GM19468 (cell line): ENCODE results near the gene RRAGB.
"Not testable (repeated sequence)": the region's sequence is repeated elsewhere in the genome, so short reads cannot be mapped to it uniquely, and the experiment has no call there.

Source experiments
- ATAC-seq: cut with Tn5 transposase; IDR thresholded peaks from one replicate; pipeline ENCODE4 v1.9.1; 2021; ENCODE audit warnings: mild to moderate bottlenecking, moderate library complexity, moderate number of reproducible peaks; ENCODE audit not compliant: unreplicated experiment; ENCODE audit errors: extremely low read depth

The RRAGB gene

DNA sequence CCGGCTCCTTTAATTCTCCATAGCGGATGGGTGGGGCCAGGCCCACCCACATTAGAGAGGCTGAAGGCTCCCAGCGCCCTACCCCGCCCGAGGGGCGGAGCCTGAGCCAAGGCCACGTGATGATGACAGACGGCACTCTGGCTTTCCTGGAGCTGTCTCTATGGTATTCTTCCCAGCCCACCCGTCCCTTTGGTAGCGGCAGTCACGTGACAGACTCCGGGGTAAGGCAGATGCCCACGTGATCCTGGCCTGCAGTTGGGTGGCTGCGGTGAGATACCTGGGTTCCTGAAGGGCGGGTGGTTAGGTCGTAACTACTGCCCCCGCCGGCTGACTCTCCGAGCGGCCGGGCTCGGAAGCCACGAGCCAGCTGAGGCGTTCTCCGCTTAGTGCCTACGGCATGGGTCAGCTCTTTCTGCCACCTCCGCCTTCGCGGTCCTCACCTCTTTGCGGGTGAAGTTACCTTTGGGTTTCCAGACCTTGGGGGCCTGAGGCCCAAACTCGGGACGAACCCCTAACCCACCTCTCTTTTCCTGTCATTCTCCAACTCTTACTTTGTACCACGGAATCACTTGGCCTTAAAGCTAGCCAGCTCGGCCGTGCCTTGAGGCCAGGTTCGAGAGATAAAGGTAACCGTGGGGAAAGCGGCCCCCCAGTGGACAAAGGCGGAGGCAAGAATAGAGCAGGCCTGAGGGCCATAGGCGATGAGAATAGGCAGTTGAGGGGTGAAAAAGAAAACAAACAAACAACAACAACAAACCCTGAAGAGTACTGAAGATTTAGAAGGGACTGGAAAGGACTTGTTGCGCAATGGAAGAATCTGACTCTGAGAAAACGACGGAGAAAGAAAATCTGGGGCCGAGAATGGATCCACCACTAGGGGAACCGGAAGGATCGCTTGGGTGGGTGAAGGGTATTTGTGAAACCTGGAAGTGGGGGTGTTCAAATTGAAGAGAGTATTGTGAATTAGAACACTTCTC lies at the start of gene RRAGB:
TSS of gene RRAGB (plus strand) at position 229 of the 977 bp plus-strand sequence. CDS start at position 808, 579 bp downstream.
- peak; percentile 92 for ATAC-seq

DNA sequence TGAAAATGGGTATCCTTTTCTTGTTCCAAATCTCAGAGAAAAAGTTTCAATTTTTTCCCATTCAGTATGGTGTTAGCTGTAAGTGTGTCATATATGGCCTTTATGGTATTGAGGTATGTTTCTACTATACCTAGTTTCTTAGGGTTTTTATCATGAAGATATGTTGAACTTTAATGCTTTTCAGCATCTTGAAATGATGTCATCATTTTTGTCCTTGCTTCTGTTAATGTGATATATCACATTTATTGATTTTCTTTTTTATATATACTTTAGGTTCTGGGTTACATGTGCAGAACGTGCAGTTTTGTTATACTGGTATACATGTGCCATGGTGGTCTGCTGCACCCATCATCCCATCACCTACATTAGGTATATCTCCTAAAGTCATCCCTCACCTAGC lies 49.5 kb upstream of the RRAGB start:
- ATAC-seq, result no peak

- not testable (repeated sequence) for ATAC-seq
These were observed 29.0 kb upstream of the RRAGB start for GRCh38 chrX:55688579-55688978.

DNA sequence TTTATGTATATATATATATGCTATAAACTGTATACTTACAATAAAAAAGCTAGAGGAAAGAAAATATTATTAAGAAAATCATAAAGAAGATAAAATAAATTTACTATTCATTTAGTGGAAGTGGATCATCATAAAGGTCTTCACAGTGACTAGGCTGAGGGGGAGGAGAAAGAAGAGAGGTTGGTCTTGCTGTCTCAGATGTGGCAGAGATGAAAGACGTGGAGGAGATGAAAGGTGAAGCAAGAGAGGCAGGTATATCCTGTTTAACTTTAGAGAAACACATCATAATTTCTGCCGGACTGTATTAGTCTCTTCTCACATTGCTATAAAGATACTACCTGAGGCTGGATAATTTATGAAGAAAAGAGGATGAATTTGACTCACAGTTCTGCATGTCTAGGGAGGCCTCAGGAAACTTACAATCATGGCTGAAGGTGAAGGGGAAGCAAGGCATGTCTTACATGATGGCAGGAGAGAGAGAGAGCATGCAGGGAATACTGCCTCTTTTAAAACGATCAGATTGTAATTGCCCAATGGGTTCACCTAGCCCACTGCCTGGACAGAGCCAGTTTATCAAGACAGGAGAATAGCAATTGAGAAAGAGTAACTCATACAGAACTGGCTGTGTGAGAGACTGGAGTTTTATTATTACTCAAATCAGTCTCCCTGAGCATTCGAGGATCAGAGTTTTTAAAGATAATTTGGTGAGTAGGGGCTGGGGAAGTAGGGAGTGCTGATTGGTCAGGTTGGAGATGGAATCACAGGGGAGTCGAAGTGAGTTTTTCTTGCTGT lies 22.1 kb upstream of the RRAGB start:
- ATAC-seq, result no peak

- no peak for ATAC-seq
These were observed 20.2 kb upstream of the RRAGB start for GRCh38 chrX:55697381-55697780.

- no peak for ATAC-seq
These were observed 14.9 kb upstream of the RRAGB start for GRCh38 chrX:55702671-55703070.

DNA sequence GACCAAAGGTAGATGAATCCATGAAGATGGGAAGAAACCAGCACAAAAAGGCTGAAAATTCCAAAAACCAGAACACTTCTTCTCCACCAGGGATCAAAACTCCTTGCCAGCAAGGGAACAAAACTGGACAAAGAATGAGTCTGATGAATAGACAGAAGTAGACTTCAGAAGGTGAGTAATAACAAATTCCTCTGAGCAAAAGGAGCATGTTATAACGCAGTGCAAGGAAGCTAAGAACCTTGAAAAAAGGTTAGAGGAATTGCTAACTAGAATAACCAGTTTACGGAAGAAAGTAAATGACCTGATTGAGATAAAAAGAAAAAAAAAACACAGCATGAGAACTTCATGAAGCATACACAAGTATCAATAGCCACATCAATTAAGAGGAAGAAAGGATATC lies 14.1 kb upstream of the RRAGB start:
- ATAC-seq, result not testable (repeated sequence)

- not testable (repeated sequence) for ATAC-seq
These were observed 12.5 kb upstream of the RRAGB start for GRCh38 chrX:55705066-55705465.

DNA sequence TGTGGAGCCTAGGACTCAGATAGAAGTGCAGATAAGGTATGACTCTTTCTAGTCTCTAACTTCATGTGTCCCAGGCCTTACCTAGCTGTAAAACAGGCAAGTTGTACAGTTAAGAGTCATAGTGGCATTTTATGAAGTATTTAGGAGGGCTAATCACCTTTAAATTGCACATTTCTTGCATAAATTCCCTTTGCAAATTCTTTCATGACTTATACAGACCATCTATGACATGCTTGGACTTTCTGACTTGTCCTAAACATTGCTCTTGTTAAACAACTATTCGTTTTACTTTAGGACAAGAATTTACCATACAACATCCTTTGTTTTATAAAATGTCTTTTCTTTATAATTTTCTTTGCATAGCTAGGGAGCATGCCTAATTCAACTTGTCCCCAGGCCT lies 7.8 kb upstream of the RRAGB start:
- ATAC-seq, result no peak

- ATAC-seq, result no peak
These were observed 6.8 kb upstream of the RRAGB start for GRCh38 chrX:55710701-55711100.

DNA sequence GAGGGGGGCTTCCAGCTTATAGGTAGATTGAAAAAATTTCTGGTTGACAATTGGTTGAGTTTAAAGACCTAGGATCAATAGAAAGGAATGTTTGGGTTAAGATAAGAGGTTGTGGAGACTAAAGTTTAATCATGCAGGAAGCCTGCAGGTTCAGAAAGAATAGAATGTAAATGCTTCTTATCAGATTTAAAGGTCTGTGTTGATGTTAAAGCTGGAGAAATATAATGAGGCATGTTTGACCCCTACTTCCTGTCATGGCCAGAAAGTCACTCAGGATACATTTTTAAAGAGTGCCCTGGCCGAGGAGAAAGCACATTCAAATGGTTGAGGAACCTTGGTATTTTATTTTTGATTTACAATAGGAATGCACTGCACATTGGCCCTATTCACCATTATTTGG lies 3.9 kb upstream of the RRAGB start:
- ATAC-seq, result no peak

GRCh38 chrX:55714161-55714560 lies 3.4 kb upstream of the RRAGB start:
- no peak for ATAC-seq

DNA sequence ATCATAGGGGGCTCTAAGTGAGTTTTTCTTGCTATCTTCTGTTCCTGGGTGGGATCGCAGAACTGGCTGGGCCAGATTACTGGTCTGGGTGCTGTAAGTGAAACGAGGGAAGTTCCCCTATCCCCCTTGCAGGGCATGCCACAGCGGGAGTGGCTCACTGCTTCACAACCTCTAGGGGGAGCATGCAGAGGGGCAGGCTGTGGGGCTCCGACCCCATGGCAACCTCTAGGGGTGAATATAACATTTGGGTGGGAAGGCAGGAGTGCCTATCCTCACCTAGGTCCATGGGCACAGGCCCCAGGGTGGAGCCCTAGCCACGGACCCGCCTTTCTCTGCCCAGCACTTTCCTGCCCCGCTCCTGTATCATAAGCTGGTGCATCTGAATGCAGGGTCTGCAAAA lies 1.7 kb upstream of the RRAGB start:
- ATAC-seq, result no peak

DNA sequence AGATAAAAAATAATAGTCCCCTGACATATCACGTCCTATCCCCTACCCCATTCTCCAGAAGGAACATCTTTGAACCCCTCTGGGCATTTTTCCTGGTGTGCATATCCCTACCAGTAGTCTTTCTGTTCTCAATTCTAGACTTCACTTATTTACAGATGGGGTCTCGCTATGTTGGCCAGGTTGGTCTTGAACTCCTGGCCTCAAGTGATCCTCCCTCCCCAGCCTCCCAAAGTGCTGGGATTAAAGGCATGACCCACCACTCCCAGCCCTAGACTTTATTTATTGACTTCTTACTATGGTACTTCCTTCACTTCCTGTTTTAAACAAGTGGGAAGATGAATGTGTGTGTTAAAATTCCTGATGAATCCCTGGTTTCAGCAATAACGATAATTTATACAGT lies 612 bp upstream of the RRAGB start:
- ATAC-seq, result no peak

- ATAC-seq, result no peak
These were observed 14.3 kb downstream of the RRAGB start for GRCh38 chrX:55731826-55732225.

DNA sequence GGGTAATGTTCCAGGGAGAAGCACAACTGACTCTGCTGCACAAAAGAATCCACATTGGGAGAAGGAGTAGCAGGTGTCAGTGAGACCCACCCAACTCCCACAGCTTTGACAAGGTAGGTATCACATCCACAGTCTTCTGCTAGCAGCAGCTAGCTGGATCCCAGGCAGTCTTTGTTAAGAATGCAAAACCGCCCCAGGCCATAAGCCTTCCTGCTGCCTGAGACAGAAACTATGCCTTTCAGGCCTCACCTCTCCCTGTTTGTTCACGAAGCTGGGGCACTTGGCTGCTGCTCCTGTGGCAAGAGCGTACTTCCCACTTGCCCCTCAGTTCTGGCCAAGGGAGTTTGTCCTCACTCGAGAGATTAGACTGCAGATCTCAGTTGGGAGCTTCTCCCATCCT lies 21.4 kb downstream of the RRAGB start:
- no peak for ATAC-seq

GRCh38 chrX:55742649-55743048 lies 25.1 kb downstream of the RRAGB start:
- no peak for ATAC-seq

DNA sequence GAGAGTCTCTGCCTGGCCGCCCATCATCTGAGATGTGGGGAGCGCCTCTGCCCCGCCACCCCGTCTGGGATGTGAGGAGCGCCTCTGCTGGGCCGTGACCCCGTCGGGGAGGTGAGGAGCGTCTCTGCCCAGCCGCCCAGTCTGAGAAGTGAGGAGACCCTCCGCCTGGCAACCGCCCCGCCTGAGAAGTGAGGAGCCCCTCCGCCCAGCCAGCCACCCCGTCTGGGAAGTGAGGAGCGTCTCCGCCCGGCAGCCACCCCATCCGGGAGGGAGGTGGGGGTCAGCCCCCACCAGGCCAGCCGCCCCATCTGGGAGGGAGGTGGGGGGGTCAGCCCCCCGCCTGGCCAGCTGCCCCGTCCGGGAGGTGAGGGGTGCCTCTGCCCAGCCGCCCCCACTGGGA lies 30.9 kb downstream of the RRAGB start:
- ATAC-seq, result not testable (repeated sequence)

GRCh38 chrX:55750256-55750655 lies 32.7 kb downstream of the RRAGB start:
- ATAC-seq, result no peak

GRCh38 chrX:55754861-55755294 lies 37.3 kb downstream of the RRAGB start:
- peak; percentile 29 for ATAC-seq

DNA sequence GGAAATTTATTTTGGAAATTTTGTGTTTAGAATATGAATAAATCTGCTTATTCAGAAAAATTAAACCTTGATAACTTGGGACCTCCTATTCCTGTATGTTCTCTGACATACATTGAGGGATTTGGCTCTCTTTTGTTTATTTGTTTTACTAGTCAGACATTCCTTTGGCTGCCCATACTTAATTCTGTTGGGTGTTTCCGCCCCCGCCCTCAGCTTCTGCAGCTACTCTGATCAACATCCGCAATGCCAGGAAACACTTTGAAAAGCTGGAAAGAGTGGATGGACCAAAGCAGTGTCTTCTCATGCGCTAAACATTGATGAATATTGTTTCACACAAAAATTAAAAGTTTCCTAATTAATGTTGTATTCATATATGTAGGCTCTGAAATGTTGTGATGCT lies 40.5 kb downstream of the RRAGB start:
- ATAC-seq, result no peak
